HepG2 (cell line): ENCODE measurements around the gene ABL2. TPM values are rescaled to one million over a fixed set of nuclear protein-coding genes. Genes with fewer than 3 reads are reported as not detected.
A peak's percentile ranks its signal among the peaks of the same experiment; 100 is the strongest.

Experiments used
- ARHGAP35 ChIP-seq: sonication (generic); formaldehyde crosslinking; IDR thresholded peaks from 2 replicates; pipeline ENCODE4 v1.9.0; 2022; ENCODE audit warnings: mild to moderate bottlenecking, inconsistent platforms, moderate library complexity, missing genetic modification reagents, borderline replicate concordance
- CBFB ChIP-seq: sonication (generic); formaldehyde crosslinking; IDR thresholded peaks from 2 replicates; pipeline ENCODE4 v1.4.0; 2020; ENCODE audit warnings: missing genetic modification reagents
- CENPT ChIP-seq: sonication (generic); formaldehyde crosslinking; IDR thresholded peaks from 2 replicates; pipeline ENCODE4 v1.8.0; 2022; ENCODE audit warnings: low read depth, mild to moderate bottlenecking, moderate library complexity, missing genetic modification reagents
- ELF3 ChIP-seq: IDR thresholded peaks from 2 replicates; pipeline ENCODE4 v1.6.1; 2016; ENCODE audit warnings: missing genetic modification reagents, missing compliant biosample characterization
- FOXA3 ChIP-seq: IDR thresholded peaks from 2 replicates; pipeline ENCODE4 v1.6.1; 2016; ENCODE audit warnings: missing genetic modification reagents, missing compliant biosample characterization
- HMG20A ChIP-seq: IDR thresholded peaks from 2 replicates; pipeline ENCODE4 v1.6.1; 2016; ENCODE audit warnings: borderline replicate concordance
- HOXD1 ChIP-seq: sonication (generic); formaldehyde crosslinking; IDR thresholded peaks from 2 replicates; pipeline ENCODE4 v1.5.0; 2020; ENCODE audit warnings: missing genetic modification reagents
- POLR2A ChIP-seq, 2 experiments: IDR thresholded peaks; 2 replicates each; pipeline ENCODE4 v1.6.1; 2011; ENCODE audit warnings: low read depth in 2 of 2, low read length in 2 of 2, mild to moderate bottlenecking in 1 of 2, moderate library complexity in 1 of 2; ENCODE audit not compliant: insufficient read depth in 1 of 2
- POLR2G ChIP-seq: fragments of 200-400 bp; formaldehyde crosslinking; IDR thresholded peaks from 2 replicates; pipeline ENCODE4 v1.6.1; 2018; ENCODE audit warnings: mild to moderate bottlenecking, low read depth, low read length, moderate library complexity
- RARA ChIP-seq: IDR thresholded peaks from 2 replicates; pipeline ENCODE4 v1.6.1; 2016; ENCODE audit warnings: missing genetic modification reagents, missing compliant biosample characterization
- SALL1 ChIP-seq: sonication (generic); formaldehyde crosslinking; IDR thresholded peaks from 2 replicates; pipeline ENCODE4 v1.8.0; 2022; ENCODE audit warnings: mild to moderate bottlenecking, missing genetic modification reagents
- TAF15 ChIP-seq: fragments of 200-400 bp; formaldehyde crosslinking; IDR thresholded peaks from one replicate; pipeline ENCODE4 v1.6.1; 2018; ENCODE audit warnings: mild to moderate bottlenecking, low read depth, low read length; ENCODE audit not compliant: poor library complexity, severe bottlenecking
- TMF1 ChIP-seq: sonication (generic); formaldehyde crosslinking; IDR thresholded peaks from 2 replicates; pipeline ENCODE4 v1.8.1; 2022; ENCODE audit warnings: low read depth, missing genetic modification reagents
- ZFP36L1 ChIP-seq: sonication (generic); formaldehyde crosslinking; IDR thresholded peaks from 2 replicates; pipeline ENCODE4 v1.8.0; 2022; ENCODE audit warnings: mild to moderate bottlenecking, missing genetic modification reagents, moderate library complexity
- ZFX ChIP-seq: sonication (generic); formaldehyde crosslinking; IDR thresholded peaks from 2 replicates; pipeline ENCODE4 v1.4.0; 2020; ENCODE audit warnings: mild to moderate bottlenecking, low read depth, missing genetic modification reagents, moderate library complexity
- ZMYM3 ChIP-seq: sonication (generic); formaldehyde crosslinking; IDR thresholded peaks from 2 replicates; pipeline ENCODE4 v1.5.1; 2020; ENCODE audit warnings: mild to moderate bottlenecking, missing genetic modification reagents
- ZNF225 ChIP-seq: sonication (generic); formaldehyde crosslinking; IDR thresholded peaks from 2 replicates; pipeline ENCODE4 v1.4.0; 2020; ENCODE audit warnings: mild to moderate bottlenecking, missing genetic modification reagents
- ZNF3 ChIP-seq: IDR thresholded peaks from 2 replicates; pipeline ENCODE4 v1.7.0; 2017; ENCODE audit warnings: inconsistent platforms
- ZNF557 ChIP-seq: sonication (generic); formaldehyde crosslinking; IDR thresholded peaks from 2 replicates; pipeline ENCODE4 v1.4.0; 2020; ENCODE audit warnings: missing genetic modification reagents
- ZNF746 ChIP-seq: sonication (generic); formaldehyde crosslinking; IDR thresholded peaks from 2 replicates; pipeline ENCODE4 v1.8.0; 2022; ENCODE audit warnings: mild to moderate bottlenecking, missing genetic modification reagents
- ZNF780A ChIP-seq: sonication (generic); formaldehyde crosslinking; IDR thresholded peaks from 2 replicates; pipeline ENCODE4 v1.8.0; 2022; ENCODE audit warnings: mild to moderate bottlenecking, missing genetic modification reagents, moderate library complexity
- polyA plus RNA-seq, 8 experiments: library from polyadenylated mRNA; depleted of rRNA in 3 of 8; stranded (reverse) in 7 of 8; unstranded in 1 of 8; fragments of >200 nt; fragmentation: Illumina TruSeq in 4 of 8; extraction: Trizol in 4 of 8; gene quantifications; 2 replicates each; pipeline versions ENCODE4 v1.2.1 to v1.2.3, GENCODE V29; 2011 to 2016; ENCODE audit warnings: low read depth in 4 of 8, missing spikeins in 1 of 8, mixed read lengths in 1 of 8; ENCODE audit not compliant: insufficient read depth in 1 of 8
- total RNA-seq, 5 experiments: library from RNA; depleted of rRNA; stranded (reverse); fragments of >200 nt; fragmentation: Illumina TruSeq; extraction: Trizol; gene quantifications; 2 replicates each; pipeline ENCODE4 v1.2.3, GENCODE V29; 2016; ENCODE audit warnings: low read depth in 1 of 5
- TF ChIP-seq, protein P1 (sequence below): sonication (generic); formaldehyde crosslinking; IDR thresholded peaks from 2 replicates; pipeline ENCODE4 v1.4.0; 2020; ENCODE audit warnings: mild to moderate bottlenecking, missing genetic modification reagents
- TF ChIP-seq, protein P2 (sequence below): sonication (generic); formaldehyde crosslinking; IDR thresholded peaks from 2 replicates; pipeline ENCODE4 v1.5.0; 2020; ENCODE audit warnings: mild to moderate bottlenecking, missing genetic modification reagents
- TF ChIP-seq, protein P3 (sequence below): sonication (generic); formaldehyde crosslinking; IDR thresholded peaks from 2 replicates; pipeline ENCODE4 v1.4.0; 2020; ENCODE audit warnings: missing genetic modification reagents
- TF ChIP-seq, protein P4 (sequence below): sonication (generic); formaldehyde crosslinking; IDR thresholded peaks from 2 replicates; pipeline ENCODE4 v1.4.0; 2020; ENCODE audit warnings: missing genetic modification reagents

Gene ABL2
- total and polyA plus RNA-seq, 2 of the 13 experiments (the other 11 are each of a cell fraction or from before 2014, with no cell fraction given) = 5.8 to 6.0 TPM

DNA sequence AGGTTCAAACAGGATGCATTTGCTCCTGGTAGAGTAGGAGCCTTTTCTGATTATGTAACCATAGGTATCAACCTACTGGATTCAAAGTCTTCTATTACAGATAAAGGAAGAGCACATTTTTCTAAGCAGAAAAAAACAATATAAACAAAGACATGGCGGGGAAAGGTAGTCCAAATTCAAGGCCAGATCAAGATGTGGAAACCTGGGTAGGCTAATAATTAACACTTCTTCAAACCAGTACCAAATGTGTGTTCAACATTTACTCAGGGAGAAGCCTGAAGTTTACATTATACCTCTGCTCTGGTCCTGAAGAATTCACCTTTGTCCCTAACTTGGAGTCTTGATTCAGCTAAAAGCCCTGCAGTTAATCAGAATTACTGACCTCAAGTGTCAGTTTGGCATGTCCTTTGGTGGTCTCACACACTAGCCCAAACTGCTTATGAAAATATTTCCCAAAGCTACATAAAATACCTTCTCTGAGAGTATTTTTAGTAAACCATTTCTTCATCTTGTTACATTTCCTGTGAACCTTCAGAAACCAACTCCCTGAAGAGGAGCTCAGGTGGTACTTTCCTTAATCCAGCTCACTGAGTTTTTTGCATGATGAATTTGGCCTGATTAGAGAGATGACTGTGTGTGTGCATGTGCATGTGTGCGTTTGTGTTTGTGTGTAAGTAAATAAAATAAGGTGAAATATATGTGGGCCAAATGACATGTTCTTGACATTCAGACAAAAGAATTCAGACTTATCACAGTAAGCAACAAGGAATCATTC is 77.4 kb downstream of the ABL2 start (continued):
- no peak for TF ChIP-seq TMF1 (CRISPR knock-in tag)
- no peak for TF ChIP-seq HOXD1 (CRISPR knock-in tag)
- peak; percentile 27; the same call in 1 of the 2 replicates for TF ChIP-seq SALL1
- no peak for TF ChIP-seq ZNF225
- no peak for TF ChIP-seq POLR2G
- no peak for TF ChIP-seq ZNF780A (CRISPR knock-in tag)
- TF ChIP-seq ZFX (CRISPR knock-in tag) = no peak
- peak; percentile 73 for TF ChIP-seq ELF3
- TF ChIP-seq HMG20A (CRISPR knock-in tag) = peak; percentile 85; the same call in 1 of the 2 replicates
- TF ChIP-seq FOXA3 (CRISPR knock-in tag) = peak; percentile 93
- TF ChIP-seq RARA (CRISPR knock-in tag) = peak; percentile 92
- no peak for TF ChIP-seq TAF15
- no peak for TF ChIP-seq ZNF557 (CRISPR knock-in tag)
- no peak for TF ChIP-seq ZNF3 (CRISPR knock-in tag)
- TF ChIP-seq, protein P1, sequence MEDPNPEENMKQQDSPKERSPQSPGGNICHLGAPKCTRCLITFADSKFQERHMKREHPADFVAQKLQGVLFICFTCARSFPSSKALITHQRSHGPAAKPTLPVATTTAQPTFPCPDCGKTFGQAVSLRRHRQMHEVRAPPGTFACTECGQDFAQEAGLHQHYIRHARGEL (CRISPR knock-in tag) = no peak
- TF ChIP-seq, protein P2, sequence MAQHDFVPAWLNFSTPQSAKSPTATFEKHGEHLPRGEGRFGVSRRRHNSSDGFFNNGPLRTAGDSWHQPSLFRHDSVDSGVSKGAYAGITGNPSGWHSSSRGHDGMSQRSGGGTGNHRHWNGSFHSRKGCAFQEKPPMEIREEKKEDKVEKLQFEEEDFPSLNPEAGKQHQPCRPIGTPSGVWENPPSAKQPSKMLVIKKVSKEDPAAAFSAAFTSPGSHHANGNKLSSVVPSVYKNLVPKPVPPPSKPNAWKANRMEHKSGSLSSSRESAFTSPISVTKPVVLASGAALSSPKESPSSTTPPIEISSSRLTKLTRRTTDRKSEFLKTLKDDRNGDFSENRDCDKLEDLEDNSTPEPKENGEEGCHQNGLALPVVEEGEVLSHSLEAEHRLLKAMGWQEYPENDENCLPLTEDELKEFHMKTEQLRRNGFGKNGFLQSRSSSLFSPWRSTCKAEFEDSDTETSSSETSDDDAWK (CRISPR knock-in tag) = no peak
- no peak for TF ChIP-seq POLR2A (IDR thresholded peaks at IDR 0.05; ENCODE audit: insufficient read depth in 1 of 2, low read depth in 2 of 2, low read length in 2 of 2)
- TF ChIP-seq ZFP36L1 (CRISPR knock-in tag) = peak; percentile 74; the same call in 1 of the 2 replicates
- no peak for TF ChIP-seq ZMYM3 (CRISPR knock-in tag)
- TF ChIP-seq, protein P3, sequence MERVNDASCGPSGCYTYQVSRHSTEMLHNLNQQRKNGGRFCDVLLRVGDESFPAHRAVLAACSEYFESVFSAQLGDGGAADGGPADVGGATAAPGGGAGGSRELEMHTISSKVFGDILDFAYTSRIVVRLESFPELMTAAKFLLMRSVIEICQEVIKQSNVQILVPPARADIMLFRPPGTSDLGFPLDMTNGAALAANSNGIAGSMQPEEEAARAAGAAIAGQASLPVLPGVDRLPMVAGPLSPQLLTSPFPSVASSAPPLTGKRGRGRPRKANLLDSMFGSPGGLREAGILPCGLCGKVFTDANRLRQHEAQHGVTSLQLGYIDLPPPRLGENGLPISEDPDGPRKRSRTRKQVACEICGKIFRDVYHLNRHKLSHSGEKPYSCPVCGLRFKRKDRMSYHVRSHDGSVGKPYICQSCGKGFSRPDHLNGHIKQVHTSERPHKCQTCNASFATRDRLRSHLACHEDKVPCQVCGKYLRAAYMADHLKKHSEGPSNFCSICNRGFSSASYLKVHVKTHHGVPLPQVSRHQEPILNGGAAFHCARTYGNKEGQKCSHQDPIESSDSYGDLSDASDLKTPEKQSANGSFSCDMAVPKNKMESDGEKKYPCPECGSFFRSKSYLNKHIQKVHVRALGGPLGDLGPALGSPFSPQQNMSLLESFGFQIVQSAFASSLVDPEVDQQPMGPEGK (CRISPR knock-in tag) = 0 out of 2 replicates have a peak, but pooled peaks have one; percentile 32
- no peak for TF ChIP-seq ARHGAP35 (CRISPR knock-in tag)
- TF ChIP-seq, protein P4, sequence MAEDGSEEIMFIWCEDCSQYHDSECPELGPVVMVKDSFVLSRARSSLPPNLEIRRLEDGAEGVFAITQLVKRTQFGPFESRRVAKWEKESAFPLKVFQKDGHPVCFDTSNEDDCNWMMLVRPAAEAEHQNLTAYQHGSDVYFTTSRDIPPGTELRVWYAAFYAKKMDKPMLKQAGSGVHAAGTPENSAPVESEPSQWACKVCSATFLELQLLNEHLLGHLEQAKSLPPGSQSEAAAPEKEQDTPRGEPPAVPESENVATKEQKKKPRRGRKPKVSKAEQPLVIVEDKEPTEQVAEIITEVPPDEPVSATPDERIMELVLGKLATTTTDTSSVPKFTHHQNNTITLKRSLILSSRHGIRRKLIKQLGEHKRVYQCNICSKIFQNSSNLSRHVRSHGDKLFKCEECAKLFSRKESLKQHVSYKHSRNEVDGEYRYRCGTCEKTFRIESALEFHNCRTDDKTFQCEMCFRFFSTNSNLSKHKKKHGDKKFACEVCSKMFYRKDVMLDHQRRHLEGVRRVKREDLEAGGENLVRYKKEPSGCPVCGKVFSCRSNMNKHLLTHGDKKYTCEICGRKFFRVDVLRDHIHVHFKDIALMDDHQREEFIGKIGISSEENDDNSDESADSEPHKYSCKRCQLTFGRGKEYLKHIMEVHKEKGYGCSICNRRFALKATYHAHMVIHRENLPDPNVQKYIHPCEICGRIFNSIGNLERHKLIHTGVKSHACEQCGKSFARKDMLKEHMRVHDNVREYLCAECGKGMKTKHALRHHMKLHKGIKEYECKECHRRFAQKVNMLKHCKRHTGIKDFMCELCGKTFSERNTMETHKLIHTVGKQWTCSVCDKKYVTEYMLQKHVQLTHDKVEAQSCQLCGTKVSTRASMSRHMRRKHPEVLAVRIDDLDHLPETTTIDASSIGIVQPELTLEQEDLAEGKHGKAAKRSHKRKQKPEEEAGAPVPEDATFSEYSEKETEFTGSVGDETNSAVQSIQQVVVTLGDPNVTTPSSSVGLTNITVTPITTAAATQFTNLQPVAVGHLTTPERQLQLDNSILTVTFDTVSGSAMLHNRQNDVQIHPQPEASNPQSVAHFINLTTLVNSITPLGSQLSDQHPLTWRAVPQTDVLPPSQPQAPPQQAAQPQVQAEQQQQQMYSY (CRISPR knock-in tag) = no peak
- TF ChIP-seq CENPT (CRISPR knock-in tag) = no peak
- no peak for TF ChIP-seq CBFB (CRISPR knock-in tag)
- TF ChIP-seq ZNF746 (CRISPR knock-in tag) = no peak
